ENCODE results near the gene LPP.

- TF ChIP-seq YY1 (IDR thresholded peaks at IDR 0.05; ENCODE audit: extremely low read depth, insufficient replicate concordance, low read depth, low read length) (no peak), CTCF (IDR thresholded peaks at IDR 0.05 in 2 of 3, conservative IDR thresholded peaks at IDR 0.05 in 1 of 3; ENCODE audit: borderline replicate concordance in 1 of 3, insufficient read depth in 1 of 3, low read depth in 2 of 3, low read length in 2 of 3) (no peak), POLR2A (IDR thresholded peaks at IDR 0.05; ENCODE audit: borderline replicate concordance, extremely low read depth, insufficient read depth, insufficient read length) (no peak)
Measured at GRCh38 chr3:188769831-188770230, 615.9 kb downstream of the LPP start.
